ES-I3 (cell line): ENCODE measurements around the gene TATDN3.
"Not testable (repeated sequence)": the region's sequence is repeated elsewhere in the genome, so short reads cannot be mapped to it uniquely, and the experiment has no call there.

Experiments
- H3K36me3 ChIP-seq: 2 replicates; pipeline ENCODE4 v1.6.1; 2013; ENCODE audit warnings: mild to moderate bottlenecking, low read length, control low read depth, moderate library complexity; ENCODE audit not compliant: insufficient read depth
- H3K4me1 ChIP-seq: 2 replicates; pipeline ENCODE4 v1.6.1; 2013; ENCODE audit warnings: mild to moderate bottlenecking, control low read depth, low read length; ENCODE audit not compliant: insufficient read depth
- H3K9ac ChIP-seq: 2 replicates; pipeline ENCODE4 v1.6.1; 2013; ENCODE audit warnings: low read depth, mild to moderate bottlenecking, low read length, moderate library complexity
- H3K9me3 ChIP-seq: 2 replicates; pipeline ENCODE4 v1.6.1; 2013; ENCODE audit warnings: mild to moderate bottlenecking, low read length, moderate library complexity; ENCODE audit not compliant: control insufficient read depth, insufficient read depth

The TATDN3 gene

DNA sequence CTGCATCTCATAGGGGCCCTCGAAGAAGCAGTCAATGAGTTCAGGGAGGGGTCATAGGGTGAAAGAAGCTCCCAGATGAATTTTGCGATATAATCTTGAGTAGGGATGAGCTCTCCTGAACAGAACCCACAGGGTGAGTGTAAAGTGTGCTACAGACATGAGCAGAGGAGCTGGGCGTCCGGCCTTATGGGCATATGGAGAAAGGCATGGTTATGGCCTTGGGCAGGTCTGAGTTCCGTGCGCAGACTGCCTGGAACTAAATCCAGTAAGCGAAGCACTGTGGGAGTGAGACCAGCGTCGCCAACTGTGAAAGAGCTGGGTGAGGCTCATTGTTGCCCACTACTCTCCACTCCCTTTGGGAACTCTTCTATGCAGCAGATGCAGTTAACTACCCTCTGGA, 28.9 kb upstream of the TATDN3 start:
- Histone ChIP-seq H3K36me3 (no peaks in the 10 kb centered on the region; the same call in 1 of the 2 replicates), H3K9me3 (no peaks in the 10 kb centered on the region), H3K4me1 (no peaks in the 10 kb centered on the region; the same call in 1 of the 2 replicates), H3K9ac (no peak overlapping the region)

DNA sequence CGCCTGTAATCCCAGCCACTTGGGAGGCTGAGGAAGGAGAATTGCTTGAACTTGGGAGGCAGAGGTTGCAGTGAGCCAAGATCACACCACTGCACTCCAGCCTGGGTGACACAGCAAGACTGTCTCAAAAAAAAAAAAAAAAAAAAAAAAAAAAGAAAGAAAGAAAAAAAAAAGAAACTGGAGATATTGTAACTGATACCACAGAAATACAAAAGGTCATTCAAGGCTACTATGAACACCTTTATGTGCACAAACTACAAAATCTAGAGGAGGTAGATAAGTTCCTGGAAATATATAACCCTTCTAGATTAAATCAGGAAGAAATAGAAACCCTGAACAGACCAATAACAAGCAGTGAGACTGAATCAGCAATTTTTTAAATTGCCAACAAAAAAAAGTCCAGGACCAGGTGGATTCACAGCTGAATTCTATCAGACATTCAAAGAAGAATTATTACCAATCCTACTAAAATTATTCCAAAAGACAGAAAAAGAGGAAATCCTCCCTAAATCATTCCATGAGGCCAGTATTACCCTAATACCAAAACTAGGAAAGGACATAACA, 26.9 kb upstream of the TATDN3 start:
- H3K9me3 ChIP-seq, result not testable (repeated sequence)

DNA sequence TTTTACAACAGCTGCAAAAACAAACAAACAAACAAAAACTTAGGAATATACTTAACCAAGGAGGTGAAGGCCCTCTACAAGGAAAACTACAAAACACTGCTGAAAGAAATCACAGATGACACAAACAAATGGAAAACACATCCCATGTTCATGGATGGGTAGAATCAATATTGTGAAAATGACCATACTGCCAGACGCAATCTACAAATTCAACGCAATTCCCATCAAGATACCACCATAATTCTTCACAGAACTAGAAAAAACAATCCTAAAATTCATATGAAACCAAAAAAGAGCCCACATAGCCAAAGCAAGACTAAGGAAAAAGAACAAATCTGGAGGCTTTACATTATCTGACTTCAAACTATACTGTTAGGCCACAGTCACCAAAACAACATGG, 24.9 kb upstream of the TATDN3 start:
- not testable (repeated sequence) for H3K9me3 ChIP-seq, H3K4me1 ChIP-seq, H3K36me3 ChIP-seq, H3K9ac ChIP-seq

More for the DNA sequence above, 26.9 kb upstream of the TATDN3 start:
- not testable (repeated sequence) for H3K4me1 ChIP-seq, H3K36me3 ChIP-seq, H3K9ac ChIP-seq

DNA sequence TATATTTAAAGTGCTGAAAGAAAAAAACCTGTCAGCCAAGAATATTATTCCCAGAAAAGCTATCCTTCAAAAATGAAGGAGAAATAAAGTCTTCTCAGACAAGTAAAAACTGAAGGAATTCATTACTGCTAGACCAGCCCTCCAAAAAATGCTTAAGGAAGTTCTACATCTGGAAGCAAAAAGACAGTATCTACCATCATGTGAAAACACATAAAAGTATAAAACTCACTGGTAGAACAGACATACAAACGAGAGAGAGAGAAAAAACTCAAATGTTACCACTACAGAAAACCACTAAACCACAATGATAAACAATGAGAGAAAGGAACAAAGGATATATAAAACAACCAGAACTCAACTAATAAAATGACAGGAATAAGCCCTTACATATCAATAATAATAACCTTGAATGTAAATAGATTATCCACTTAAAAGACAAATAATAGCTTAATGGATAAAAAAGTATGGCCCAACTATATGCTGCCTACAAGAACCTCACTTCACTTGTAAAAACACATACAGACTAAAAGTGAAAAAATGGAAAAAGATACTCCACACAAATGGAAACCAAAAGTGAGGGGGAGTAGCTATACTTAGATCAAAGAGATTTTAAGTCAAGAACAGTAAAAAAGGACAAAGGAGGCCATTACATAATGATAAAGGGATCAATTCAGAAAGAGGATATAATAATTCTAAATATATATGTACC, 22.1 kb upstream of the TATDN3 start:
- Histone ChIP-seq H3K4me1 (no peaks in the 10 kb centered on the region), H3K36me3 (peaks cover 3% of the 10 kb centered on the region; the same call in 1 of the 2 replicates), H3K9me3 (peaks cover 10% of the 10 kb centered on the region), H3K9ac (no peak overlapping the region)

- Histone ChIP-seq H3K9me3 (peaks cover 10% of the 10 kb centered on the region), H3K36me3 (0 out of 2 replicates have a peak, but pooled peaks cover 6% of the 10 kb centered on the region), H3K4me1 (no peaks in the 10 kb centered on the region), H3K9ac (no peak overlapping the region)
These were observed 20.4 kb upstream of the TATDN3 start for GRCh38 chr1:212771341-212771740.

- Histone ChIP-seq H3K9ac (no peak overlapping the region), H3K9me3 (peaks cover 10% of the 10 kb centered on the region), H3K4me1 (no peaks in the 10 kb centered on the region), H3K36me3 (0 out of 2 replicates have a peak, but pooled peaks cover 8% of the 10 kb centered on the region)
These were observed 18.7 kb upstream of the TATDN3 start for GRCh38 chr1:212773011-212773410.

- 0 out of 2 replicates have a peak, but pooled peaks cover 9% of the 10 kb centered on the region for H3K36me3 ChIP-seq
- H3K4me1 ChIP-seq, result no peaks in the 10 kb centered on the region
- no peaks in the 10 kb centered on the region; the same call in 1 of the 2 replicates for H3K9me3 ChIP-seq
- H3K9ac ChIP-seq, result no peak overlapping the region
These were observed 17.1 kb upstream of the TATDN3 start for GRCh38 chr1:212774584-212774983.

DNA sequence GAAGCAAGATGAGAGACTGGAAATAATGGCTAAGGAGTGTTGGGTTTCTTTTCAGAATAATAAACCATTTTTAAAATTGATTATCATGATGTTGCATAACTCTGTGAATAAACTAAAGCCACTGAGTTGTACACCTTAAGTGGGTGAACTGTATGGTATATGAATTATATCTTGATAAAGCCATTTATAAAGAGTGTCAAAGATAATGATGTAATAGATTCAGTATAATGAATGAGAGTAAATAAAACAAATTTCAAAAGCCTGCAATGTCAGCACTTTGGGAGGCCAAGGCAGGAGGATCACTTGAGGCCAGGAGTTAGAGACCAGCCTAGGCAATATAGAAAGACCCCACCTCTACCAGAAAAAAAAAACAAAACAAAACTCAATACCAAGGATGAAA, 16.5 kb upstream of the TATDN3 start:
- 0 out of 2 replicates have a peak, but pooled peaks cover 9% of the 10 kb centered on the region for H3K36me3 ChIP-seq
- no peaks in the 10 kb centered on the region for H3K4me1 ChIP-seq
- H3K9me3 ChIP-seq, result no peaks in the 10 kb centered on the region; the same call in 1 of the 2 replicates
- no peak overlapping the region for H3K9ac ChIP-seq

DNA sequence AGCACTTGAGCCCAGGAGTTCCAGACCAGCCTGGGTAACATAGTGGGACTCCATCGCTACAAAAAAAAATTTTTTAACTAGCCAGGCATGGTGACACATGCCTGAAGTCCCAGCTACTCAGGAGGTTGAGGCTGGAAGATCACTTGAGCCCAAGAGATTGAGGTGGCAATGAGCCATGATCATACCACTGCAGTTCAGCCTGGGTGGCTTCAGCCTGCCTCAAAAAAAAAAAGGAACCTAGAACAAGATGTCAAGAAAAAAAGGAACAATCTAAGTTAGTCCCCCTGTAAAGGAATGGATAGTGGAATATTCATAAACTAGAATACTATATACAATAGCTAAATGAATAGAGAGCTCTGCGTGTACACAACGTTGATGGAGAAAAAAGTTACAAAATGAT, 14.5 kb upstream of the TATDN3 start:
- no peaks in the 10 kb centered on the region; the same call in 1 of the 2 replicates for H3K9me3 ChIP-seq
- no peaks in the 10 kb centered on the region for H3K4me1 ChIP-seq
- H3K36me3 ChIP-seq, result peaks cover 12% of the 10 kb centered on the region; the same call in 1 of the 2 replicates
- H3K9ac ChIP-seq, result no peak overlapping the region

DNA sequence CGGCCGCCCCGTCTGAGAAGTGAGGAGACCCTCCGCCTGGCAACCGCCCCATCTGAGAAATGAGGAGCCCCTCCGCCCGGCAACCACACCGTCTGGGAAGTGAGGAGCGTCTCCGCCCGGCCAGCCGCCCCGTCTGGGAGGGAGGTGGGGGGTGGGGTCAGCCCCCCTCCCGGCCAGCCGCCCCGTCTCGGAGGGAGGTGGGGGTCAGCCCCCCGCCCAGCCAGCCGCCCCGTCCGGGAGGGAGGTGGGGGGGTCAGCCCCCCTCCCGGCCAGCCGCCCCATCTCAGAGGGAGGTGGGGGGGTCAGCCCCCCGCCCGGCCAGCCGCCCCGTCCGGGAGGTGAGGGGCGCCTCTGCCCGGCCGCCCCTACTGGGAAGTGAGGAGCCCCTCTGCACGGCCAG, 12.6 kb upstream of the TATDN3 start:
- not testable (repeated sequence) for H3K9ac ChIP-seq, H3K4me1 ChIP-seq, H3K9me3 ChIP-seq
- H3K36me3 ChIP-seq, result peaks cover 19% of the 10 kb centered on the region

DNA sequence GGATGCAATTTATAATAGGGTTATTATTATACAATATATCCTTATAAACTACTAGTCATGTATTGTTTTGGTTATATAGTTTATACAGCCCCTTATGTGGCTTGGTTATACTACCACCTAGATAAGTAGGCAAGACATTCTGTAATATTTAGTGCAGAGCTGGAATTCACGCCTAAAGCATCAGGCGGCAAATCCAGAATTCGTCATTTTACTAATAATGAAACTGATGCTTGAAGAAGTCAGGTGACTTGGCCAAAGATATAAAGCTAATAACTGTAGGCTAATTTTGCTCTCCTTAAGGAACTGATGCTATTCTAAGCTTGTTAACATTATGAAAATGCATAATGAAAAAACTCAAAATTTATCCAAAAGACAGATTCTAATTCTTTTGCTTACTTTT, 10.9 kb upstream of the TATDN3 start:
- no peaks in the 10 kb centered on the region for H3K4me1 ChIP-seq
- no peak overlapping the region for H3K9ac ChIP-seq
- H3K36me3 ChIP-seq, result peaks cover 17% of the 10 kb centered on the region
- no peaks in the 10 kb centered on the region for H3K9me3 ChIP-seq

GRCh38 chr1:212781225-212781624, 10.5 kb upstream of the TATDN3 start:
- no peaks in the 10 kb centered on the region for H3K4me1 ChIP-seq
- no peak overlapping the region for H3K9ac ChIP-seq
- H3K9me3 ChIP-seq, result no peaks in the 10 kb centered on the region
- H3K36me3 ChIP-seq, result peaks cover 17% of the 10 kb centered on the region

- Histone ChIP-seq H3K36me3 (peaks cover 21% of the 10 kb centered on the region), H3K9me3 (no peaks in the 10 kb centered on the region), H3K4me1 (no peaks in the 10 kb centered on the region), H3K9ac (no peak overlapping the region)
These were observed 9.1 kb upstream of the TATDN3 start for GRCh38 chr1:212782422-212783154.

DNA sequence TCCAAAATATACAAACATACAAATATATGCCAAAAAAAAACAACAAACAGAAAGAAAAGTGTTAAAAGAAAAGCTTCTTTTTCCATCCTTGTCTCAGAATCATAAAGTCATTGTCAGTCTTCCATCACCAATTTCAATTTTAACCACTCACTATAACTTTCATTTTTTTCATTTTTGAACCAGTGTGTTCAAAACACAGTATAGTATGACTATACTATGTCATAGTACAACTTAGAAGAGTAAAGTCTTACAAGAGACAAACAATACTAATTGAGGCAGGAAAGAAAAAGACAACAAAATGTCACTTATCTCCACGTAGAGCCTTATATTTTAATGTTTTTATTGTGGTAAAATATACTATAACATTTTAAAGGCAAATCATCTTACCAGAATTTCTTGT, 7.7 kb upstream of the TATDN3 start:
- peaks cover 19% of the 10 kb centered on the region for H3K36me3 ChIP-seq
- H3K4me1 ChIP-seq, result no peaks in the 10 kb centered on the region
- no peaks in the 10 kb centered on the region for H3K9me3 ChIP-seq
- no peak overlapping the region for H3K9ac ChIP-seq

DNA sequence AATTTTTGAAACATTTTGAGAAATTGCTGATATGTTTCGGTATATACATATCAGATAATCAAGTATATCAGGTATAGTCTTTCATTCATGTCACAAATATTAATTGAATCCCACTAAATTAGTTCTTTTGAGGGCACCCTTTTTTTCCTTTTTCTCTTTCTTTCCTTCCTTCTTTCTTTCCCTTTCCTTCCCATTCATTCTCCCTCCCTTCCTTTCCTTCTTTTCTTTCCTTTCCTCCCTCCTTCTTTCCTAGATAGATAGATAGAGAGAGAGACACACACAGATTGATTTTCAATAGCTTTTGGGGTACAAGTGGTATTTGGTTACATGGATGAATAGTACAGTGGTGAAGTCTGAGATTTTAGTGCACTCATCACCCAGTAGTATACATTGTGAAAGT, 5.8 kb upstream of the TATDN3 start:
- no peaks in the 10 kb centered on the region for H3K9me3 ChIP-seq
- H3K36me3 ChIP-seq, result peaks cover 19% of the 10 kb centered on the region
- H3K9ac ChIP-seq, result no peak overlapping the region
- no peaks in the 10 kb centered on the region for H3K4me1 ChIP-seq
